ENCODE data around the gene LRIT2.

The LRIT2 gene, protein sequence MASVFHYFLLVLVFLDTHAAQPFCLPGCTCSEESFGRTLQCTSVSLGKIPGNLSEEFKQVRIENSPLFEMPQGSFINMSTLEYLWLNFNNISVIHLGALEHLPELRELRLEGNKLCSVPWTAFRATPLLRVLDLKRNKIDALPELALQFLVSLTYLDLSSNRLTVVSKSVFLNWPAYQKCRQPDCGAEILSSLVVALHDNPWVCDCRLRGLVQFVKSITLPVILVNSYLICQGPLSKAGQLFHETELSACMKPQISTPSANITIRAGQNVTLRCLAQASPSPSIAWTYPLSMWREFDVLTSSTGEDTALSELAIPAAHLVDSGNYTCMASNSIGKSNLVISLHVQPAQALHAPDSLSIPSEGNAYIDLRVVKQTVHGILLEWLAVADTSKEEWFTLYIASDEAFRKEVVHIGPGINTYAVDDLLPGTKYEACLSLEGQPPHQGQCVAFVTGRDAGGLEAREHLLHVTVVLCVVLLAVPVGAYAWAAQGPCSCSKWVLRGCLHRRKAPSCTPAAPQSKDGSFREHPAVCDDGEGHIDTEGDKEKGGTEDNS

DNA sequence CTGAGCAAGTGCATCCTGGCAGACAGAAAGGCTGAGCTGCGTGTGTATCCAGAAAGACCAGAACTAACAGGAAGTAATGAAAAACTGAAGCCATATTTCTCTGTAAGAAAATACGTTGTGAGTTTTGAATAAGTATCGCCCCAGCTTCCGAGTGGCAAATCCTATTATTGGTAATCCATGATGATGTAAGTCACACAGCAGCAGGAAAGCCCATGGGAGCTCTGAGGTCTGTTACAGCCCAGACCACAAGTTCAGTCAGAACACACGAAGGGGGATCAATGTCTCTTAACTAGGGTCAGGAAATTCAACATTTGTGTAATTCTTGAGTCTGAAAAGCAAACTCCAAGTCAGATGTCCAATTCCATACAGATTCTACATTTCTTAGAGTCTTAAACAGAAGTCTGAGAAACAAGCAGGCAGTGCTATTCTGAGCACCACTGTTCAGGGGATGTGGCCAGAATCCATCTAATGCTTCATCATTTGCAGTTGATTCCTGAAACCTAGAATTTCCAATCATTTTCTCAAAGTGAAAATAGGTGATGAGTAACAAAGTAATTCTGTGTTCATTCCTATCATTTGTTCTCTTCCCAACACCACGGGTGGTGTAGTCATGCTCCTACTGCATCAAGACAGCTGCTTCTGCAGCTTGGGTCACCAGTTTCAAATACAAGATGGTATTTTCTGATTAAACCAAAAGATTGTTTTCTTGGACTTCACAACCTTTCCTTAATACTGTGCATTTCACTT, at the start of gene LRIT2:
Gene LRIT2 (minus strand): TSS at position 118 of the 747 bp plus-strand sequence. CDS start 24 bp downstream, at position 94.
- DNase-seq = no peak

DNA sequence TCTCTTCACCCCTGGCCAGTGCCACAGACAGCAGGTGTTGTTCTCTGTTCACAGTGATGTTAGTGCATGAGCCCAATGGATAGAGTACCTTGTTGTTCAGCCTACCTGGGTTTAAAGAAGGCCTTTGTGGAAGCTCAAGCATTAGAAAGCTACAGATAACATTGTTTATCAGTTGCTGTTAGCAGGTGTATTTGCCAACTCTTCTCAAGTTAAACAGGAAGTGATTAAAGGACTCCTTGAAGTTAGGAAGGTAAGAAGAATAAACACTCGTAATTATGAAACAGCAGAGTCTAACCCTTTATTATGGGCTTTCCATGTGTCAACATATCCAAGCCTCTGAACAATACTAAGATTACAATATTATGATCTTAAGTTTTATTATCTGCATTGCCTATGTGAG, 45.4 kb upstream of the LRIT2 start:
- DNase-seq = no peak

DNA sequence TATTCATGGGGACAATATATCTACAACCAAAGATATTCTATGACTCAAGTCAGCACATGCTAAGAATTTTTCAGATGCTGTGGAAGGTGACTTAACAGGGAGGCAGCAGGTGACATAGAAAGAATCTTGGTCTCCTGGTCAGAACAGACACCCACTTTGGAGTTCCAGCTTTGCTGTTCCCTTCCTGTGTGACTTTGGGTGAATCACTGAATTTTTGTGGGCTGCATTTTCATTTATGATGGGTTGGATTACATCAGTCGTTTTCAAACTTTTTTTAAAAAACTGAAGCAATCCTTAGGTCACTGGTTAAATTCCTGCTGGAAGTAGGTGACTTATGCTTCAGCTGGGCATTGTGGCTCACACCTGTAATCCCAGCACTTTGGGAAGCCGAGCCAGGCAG, 44.4 kb upstream of the LRIT2 start:
- no peak for DNase-seq

DNA sequence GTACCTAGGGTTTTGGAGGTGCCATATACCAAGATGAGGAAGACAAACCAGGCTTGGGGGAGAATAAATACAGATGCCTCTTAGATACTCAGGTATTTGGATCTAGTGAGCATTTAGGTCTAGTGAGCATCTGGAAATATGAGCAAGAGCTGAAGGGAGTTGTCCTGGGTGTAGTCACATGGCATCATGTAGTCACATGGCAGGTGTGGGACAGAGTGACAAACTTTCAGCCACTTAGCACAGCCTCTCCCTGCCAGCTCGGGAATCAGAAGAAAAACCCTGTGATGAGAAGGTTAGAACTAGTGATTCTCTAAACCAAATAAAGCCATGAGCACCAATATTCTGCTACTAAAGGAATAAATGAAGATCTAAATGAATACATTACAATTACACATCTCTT, 43.8 kb upstream of the LRIT2 start:
- DNase-seq = no peak

DNA sequence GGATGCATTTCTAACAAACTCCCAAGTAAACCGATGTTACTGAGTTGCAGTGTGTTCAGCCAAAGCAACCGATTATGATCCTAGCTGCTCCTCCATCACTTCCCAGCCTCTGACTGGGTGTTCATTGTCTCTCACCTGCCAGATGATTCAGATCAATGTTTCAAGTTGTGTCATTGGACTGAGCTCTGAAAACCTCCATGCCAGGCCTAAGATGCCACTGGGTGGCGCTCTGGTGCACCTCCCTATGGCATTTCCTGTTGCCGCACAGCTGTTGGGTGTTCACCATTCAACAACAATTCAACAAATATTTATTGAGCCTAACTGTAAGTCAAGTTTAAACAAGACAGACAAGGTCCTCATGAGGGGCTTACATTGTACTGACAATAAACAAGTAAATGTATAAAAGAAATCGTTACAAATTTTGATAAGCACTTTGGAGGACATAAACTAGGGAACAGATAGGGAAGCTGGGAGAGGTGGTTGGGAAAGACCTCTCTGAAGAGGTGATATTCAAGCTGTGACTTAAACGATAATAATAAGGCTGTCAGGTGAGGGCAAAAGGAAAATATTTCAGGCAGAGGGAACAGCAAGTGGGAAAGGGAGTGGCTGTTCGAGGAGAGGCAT, 42.3 kb upstream of the LRIT2 start:
- peak; percentile 61 for DNase-seq

DNA sequence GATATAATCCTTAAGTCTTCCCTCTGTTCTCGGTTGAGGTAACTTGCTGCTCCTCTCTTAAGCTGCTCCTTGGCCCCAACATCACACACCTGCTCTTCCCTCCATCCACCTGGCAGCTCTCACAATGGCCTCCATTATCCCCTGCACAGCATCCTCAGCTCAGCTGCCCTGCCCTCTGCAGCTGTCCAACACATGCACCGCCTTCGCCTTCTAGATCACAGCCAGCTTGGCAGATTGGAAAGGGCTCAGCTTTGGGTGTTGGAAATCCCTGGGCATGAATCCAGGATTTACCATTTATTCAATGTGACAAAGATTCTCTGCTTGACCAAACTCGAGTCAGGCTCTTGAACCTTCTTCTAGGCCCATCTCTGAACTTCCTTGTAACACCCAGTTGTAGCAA, 40.1 kb upstream of the LRIT2 start:
- DNase-seq = no peak

DNA sequence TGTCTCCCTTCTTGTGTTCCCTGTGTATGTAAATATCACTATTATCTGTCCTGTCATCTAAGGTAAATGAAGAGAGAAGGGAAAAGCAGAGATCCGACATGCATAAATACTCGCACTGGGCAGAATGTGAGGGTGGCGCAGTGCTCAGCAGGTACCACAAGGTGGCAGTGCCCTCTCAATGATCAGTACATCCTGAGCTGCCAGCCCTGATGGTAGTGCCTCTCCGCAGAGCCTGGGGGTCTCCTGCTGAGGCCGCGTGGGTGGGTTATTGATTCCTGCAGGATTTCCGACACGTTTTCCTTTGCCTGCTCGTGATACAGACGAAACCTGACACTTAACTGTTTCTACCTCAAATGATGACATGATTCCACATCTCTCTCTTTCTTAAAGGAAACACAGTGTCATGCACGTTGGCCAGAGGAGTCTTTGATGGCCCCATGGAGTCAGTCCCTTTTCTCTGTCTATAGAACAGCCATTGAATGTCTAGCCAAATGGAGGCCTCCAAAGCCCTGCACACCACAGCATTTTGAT, 39.3 kb upstream of the LRIT2 start:
- peak; percentile 69 for DNase-seq

DNA sequence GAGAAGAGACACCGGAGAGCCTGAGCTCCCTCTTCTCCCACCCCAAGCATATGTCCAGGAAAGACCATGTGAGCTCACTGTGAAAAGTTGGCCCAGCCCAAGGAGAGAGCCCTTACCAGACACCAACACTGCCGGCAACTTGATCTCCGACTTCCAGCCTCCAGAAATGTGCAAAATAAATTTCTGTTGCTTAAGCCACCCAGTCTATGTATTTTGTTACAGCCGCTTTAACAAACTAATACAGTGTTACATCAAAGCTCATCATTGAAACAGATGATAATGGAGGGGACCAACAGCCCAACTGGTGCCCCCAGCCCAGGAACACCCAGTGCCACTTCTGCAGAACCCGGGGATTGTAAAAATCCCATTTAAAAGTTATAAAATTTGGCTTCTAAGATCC, 38.4 kb upstream of the LRIT2 start:
- no peak for DNase-seq

DNA sequence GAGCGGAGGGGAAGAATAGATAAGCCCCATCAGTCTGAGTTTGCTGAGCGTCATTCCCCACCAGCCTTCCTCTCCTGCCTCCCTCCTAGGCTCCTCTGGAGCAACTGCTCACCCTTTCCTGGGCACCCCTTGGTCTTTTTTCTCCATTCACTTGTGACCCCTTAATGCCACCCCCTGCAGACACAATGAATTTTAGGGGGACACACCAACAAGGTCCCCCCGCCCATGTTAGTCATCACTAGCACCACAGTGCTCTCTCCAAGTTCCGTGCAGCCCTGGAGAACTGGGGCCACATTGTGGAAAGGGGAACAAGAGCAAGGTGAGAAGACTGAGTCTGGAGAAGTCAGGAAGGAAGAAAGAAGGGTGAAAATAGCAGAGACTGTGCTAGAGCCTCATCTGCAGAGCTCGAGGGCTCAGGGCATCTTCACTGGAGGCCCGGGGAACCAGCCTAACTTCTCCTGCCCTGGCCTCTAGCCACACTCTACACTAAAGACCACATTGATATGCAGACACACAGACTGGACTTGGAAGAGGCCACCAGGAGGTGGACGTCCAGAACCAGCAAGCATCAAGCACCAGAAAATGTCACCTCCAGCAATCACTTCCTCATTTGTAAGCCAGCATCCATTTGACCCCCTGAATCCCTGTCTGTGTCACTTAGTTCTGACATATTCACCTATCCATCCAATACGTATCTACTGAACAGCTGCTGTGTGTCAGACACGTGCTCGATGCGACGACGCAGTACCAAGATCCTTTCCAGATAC, 37.0 kb upstream of the LRIT2 start:
- DNase-seq = no peak

DNA sequence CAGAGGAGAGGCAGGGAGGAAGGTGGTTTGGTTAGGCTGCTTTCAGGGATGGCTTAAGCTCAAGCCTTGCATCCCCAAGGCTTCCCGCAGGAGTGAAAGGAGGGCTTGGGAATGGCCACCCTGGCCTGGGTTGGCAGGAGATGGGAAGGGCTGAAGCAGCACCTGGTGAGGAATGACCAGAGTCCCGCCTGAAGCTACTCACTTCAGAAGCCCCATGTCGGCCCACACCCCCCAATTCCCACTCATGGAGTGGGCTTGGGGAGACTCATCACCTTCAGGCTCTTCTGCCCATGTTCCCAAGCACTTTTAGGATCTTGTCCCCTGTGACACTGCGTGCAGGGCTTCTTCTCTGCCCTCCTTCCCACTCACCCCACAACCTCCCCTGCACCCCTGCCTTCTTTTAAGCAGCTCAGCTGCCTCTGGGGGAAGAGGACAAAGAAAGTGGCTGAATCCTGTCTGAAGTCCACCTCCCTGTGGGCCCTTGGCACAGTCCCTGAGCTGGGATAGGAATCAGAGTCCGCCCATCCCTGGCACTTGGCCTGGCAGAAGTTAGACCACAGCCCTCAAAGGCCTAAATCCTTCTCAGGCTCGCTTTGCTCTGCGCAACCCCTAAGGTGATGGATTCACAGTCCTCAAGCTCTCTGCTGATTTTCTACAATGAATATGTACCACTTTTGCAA, 36.0 kb upstream of the LRIT2 start:
- no peak for DNase-seq

DNA sequence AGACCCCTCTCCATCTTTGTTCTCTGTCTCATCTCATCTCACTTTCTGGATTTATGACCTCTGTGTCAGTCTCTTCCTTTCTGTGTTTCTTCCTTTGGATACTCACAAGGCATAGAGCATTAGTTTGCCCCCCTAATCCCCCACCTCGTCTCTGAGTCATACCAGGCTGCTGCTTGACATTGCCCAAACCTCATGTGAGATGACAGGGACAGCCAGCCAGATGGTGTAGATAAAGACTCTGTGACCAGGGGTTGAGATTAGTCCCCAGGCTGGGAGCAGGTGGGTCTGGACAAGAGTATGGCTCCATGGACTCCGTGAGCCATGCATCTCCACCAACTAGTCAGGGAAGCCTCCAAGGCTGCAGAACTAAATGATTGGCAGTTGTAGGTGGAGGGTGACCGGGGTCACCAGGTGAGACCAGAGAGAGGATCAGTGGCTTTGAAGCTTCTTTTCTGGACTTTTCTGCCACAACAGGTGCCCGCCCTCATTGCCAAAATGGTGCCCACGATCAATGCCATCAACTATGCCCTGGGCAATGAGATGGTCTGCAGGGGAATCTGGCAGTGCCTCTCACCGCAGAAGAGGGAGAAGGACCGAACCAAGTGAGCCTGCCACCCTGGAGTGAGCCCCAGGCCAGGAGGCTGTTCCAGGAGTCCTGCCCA, 32.8 kb upstream of the LRIT2 start:
- no peak for DNase-seq

DNA sequence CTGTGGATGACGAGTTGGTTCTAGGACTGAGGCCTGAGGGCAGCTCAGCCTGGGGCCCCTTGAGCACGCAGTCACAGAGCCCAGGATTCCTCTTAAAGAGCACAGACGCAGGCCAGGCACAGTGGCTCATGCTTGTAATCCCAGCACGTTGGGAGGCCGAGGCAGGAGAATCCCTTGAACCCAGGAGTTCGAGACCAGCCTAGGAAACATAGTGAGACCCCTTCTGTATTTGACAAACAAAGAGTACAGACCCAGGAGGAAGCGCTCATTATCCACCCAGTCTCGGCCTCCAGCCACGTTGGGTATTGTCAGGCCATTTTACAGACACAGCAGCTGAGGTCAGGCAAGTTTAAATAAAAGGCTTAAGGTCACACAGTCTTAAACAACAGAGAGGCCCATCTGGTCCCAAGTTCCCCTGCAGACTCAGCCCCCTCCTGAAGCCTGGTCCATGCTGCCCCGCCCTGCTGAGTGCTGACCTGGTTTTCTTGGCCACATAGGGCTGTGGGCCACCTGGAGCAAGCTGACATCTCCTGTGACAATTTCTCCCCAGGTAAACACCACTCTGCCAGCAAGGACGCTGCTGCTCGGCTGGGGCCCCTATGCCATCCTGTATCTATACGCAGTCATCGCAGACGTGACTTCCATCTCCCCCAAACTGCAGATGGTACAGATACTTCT, 32.1 kb upstream of the LRIT2 start:
- no peak for DNase-seq

DNA sequence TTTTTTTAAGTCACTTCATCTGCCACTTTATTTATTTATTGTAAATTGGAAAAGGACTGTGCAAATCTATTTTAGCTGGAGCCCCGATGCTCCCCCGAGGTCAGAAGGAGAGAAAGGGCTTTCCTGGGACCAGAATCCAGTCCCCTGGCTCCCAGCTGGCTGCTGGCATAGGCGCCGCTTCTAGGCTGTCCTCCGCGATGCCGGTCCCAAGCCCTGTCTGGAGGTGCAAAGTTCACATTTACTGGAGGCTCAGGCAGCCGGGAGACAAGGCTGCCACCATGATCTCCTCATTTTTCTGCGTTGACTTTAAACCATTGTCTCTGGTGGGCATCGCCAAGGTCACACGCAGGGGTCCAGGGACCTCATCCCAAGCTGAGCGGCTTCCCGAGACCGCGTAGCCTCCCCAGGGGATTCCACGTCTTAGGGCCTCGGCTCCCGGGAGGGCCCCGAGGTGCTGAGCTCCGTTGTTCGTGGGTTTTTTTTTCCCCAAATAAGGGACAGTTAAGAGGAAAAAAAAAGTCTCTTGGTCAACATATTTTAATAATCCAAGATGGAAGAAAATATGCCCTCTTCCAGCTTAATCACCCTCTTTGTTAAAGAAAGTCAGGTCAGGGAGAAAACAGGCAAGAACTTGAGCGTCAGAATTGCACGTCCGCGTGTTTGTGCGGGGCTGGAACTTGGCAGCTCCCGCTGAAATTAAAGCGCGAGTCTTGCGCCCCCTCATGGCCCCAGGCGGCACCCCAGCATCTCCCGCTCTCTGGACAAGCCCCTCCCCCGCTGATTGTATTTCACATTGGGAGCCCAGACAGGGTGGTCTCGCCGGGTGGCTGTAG, 31.4 kb upstream of the LRIT2 start:
- DNase-seq = peak; percentile 28

DNA sequence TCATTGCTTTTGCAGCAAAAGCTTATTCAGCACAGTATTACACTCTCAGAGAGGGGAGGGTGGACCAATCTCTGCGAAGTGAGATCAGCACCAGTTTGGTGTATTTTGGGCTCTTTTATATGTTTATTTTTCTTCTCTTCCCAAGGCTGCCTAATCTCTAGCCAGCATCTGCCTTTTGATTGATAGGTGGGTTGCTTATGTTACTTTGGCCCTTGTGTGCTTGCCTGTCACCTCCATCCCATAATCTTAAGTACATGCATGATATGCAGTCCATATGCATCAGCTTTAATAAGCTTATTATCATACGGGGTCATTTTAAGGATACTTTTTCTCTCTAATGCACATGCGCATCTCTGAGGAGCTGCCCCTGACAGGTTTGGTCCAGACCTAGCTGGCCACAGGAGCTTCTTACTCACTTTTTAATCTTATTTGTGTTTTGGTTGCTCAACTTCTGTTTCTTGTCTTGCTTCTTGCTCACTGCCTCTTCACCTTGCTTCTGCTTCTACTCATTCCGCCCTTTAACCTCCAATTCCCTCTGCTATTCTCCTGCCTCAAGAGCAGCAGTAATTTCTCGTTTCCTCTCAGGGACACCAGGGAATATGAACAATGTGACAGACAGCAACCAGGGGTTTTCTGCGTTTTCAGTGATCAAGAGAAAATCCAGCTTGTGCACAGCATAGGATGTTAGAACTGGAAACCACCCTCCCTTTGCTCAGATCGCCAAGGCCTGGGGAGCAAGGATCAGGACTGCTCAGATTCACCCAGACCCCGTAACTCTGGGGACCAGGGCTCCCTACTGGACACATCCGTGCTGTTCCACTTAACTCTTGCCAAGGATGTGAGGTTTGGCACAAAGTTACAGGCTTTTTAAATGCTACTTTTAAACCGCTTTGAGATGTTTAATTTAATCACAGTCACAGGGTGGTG, 29.5 kb upstream of the LRIT2 start:
- no peak for DNase-seq

DNA sequence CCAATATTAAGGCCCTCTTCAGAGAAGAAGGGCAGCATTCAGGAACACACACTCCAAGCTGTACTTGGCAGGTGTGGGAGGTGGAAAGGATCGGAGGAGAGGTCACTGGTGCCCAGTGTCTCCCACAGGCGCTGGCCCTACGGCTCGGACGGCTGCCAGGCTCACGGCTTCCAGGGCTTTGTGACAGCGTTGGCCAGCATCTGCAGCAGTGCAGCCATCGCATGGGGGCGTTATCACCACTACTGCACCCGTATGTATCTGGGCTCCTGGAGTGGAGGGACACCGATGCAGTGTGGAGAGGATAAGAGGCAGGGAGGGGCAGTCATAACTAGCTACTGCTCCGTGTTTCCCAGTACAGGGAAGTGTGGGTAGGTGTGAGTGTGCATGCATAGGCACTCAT, 23.4 kb upstream of the LRIT2 start:
- DNase-seq = no peak

DNA sequence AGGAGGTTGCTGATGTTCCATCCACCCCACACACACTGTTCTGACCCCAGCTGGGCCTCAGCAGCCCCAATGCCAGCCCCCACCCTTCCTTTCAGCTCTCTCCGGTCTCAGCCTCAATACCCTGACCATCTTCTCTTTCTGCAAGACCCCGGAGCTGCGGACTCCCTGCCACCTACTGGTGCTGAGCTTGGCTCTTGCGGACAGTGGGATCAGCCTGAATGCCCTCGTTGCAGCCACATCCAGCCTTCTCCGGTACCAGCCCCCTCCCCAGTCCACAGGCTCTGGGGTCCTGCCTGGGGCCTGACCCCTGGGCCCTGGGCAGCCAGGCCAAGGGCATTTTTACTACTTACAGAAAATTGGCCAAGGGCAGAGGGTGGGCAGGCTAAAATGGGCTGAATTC, 22.2 kb upstream of the LRIT2 start:
- DNase-seq = no peak

DNA sequence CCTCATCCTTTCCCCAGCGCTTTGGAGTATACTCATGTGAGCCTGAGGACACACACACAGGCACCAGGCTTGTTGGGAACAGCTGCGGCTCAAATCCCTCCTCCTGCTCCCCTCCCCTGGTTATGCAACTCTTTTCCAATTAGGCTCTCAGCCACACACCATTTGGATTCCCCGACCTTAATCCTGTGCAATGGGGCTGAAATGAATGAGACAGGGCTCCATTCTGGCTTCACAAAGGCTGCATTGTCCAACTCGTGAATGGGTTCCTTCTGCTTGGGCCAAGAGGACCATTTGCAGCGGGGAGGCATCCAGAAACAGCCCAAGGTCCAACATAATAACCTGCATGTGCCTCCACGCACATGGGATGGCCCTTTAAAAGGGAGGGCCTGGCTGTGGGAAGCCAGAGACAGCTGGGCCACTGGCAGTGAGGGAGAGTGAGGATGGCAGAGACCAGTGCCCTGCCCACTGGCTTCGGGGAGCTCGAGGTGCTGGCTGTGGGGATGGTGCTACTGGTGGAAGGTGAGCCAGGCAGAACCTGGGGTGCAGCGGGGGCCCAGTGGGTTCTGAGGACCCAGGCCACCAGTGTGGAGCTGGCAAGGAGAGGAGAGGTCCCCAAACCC, 19.4 kb upstream of the LRIT2 start, which contains the start of gene RGR:
Gene RGR (plus strand): TSS at position 403 of the 620 bp plus-strand sequence. CDS start 38 bp downstream, at position 441.
- no peak for DNase-seq

DNA sequence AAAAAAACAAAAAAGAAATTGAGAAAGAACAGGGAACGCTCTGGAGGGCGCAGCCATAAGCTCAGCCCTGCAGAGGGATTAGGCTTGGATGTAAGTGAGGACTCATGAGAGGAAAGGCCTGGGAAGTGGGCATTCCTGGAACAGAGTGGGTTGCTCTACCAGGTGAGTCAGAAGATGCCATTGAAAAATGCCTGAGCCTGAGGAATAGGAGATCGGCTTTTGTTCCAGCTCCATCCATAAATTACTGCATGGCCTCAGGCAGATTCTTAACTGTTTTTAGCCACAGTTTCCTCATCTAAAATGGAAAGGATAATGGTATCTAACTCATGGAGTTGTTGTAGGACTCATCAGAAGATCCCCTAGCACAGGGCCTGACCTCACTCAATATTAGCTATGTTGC, 18.4 kb upstream of the LRIT2 start:
- DNase-seq = no peak

Data from CD4-positive, alpha-beta T cell treated with Interleukin-17A for 1 hour (primary cell).